Measurements from ENCODE around the gene CXCL14.
A peak's percentile ranks its signal among the peaks of the same experiment; 100 is the strongest.
"Not testable (repeated sequence)": the region's sequence is repeated elsewhere in the genome, so short reads cannot be mapped to it uniquely, and the experiment has no call there.

CXCL14 gene

DNA sequence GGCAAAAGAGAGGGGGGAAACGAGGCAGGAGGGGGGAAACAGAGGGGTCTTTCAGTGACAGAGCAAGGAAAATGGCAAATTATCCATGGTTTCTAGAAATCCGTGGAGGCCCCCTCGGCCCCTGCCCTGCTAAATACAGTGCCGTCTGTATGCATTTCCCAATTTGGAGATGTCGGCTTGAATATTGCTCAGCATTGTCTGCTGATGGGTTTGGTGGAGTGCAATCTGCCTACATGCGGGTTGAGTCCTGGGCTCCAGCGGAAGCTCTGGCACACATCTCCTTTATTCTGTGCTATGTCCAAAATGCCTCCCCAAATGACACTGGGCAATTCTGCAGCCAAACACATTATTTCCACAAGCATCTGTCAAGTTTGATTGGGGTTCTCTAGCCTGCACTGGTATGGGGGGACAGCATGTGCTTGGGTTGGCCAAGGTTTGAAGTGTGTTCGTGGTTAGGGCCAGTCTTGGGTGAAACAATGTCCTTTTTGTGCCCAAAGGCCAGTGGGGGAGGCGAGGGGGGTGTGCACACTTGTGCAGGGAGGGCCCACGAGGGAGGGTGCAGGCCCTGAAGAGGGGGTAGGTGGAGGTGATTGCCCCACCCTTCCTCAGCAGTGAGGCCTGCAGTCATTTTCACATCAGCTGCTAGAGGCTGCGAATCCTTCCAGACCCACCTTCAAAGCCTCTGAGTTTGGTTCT lies 36.8 kb downstream of the CXCL14 start:
- no peak for DNase-seq

GRCh38 chr5:135539430-135540005 lies 39.3 kb downstream of the CXCL14 start:
- no peak for DNase-seq

- DNase-seq = no peak
Measured at GRCh38 chr5:135538261-135538660, 40.5 kb downstream of the CXCL14 start.

DNA sequence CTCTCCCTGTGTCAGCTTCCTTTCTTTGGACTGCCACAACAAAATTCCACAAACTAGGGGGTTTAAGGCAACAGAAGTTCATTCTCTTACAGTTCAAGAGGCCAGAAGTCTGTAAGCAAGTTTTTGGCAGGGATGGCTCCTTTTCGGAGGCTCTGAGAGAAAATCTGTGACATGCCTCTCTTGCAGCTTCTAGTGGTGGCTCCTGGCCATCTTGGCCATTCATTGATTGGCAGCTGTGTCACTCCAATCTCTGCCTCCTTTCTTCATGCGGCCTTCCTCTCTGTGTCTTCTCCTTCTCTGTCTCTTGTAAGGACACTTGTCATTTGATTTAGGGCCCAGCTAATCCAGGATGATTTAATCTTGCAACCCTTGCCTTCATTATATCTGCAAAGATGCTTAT lies 41.0 kb downstream of the CXCL14 start:
- DNase-seq = no peak

- no peak for DNase-seq
Measured at GRCh38 chr5:135537271-135537670, 41.5 kb downstream of the CXCL14 start.

- DNase-seq = peak; percentile 87
Measured at GRCh38 chr5:135535820-135536801, 42.7 kb downstream of the CXCL14 start, which contains the start of gene NEUROG1. NEUROG1 (minus strand) TSS chr5:135535964; CDS start chr5:135535690, 274 bp downstream.

- peak; percentile 76 for DNase-seq
Measured at GRCh38 chr5:135535420-135535819, 43.4 kb downstream of the CXCL14 start.

GRCh38 chr5:135534609-135535419 lies 44.0 kb downstream of the CXCL14 start:
- DNase-seq = peak; percentile 56

DNA sequence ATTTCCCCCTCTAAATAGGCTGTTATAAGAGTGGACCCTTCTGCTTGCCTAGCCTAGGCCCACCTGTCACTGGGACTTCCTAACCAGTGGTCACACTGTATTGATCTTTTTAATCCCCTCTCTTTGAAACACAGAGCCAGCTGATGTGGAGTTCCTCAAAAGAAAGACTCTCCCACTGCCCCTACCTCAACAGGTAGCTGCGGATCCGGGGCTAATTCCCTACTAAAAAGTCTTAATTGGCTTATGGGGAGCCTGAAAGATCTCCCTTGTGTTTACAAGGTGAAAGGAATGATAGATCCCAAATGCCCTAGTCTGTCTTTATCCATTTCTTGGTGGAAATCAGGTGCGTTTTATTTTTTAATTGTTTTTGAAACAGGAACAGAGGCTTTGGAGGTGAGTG lies 45.0 kb downstream of the CXCL14 start:
- DNase-seq = no peak

DNA sequence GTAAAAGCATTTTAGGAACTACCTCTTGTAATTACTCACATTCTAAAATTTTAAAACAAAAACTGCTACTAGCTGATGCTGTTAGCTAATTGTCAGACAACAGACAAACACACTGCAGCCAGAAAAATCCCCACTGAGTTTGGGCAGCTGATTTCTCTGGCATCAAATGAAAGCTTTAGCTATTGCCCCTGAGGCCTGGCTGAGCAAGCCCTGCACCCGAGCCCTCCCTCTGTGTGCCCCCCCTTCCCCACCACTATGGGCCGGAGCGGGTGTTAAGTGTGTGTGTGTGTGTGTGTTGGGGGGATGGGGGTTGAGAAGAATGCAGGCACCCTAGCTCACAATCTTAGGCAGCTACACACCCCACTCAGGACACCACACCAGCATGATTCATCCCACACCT lies 45.5 kb downstream of the CXCL14 start:
- DNase-seq = no peak

GRCh38 chr5:135529576-135529975 lies 49.2 kb downstream of the CXCL14 start:
- not testable (repeated sequence) for DNase-seq

DNA sequence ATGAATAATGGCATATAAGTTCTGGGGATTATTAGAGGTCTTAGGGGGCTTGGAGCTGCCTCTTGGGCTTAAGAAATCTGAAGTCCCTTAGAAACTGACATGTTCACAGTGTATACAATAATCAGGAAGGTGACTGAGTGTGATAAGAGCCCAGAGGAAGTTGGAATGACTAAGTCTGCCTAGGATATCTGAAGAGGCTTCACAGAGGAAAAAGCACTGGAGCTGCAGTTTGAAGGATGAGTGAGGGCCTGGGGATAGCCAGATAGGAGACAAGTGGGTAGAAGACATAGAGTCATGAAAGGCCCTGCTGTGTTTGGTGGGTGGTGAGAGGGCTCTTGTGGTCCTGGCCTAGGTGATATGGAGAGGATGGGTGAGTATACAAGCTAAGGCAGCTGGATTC lies 51.9 kb downstream of the CXCL14 start:
- DNase-seq = no peak

DNA sequence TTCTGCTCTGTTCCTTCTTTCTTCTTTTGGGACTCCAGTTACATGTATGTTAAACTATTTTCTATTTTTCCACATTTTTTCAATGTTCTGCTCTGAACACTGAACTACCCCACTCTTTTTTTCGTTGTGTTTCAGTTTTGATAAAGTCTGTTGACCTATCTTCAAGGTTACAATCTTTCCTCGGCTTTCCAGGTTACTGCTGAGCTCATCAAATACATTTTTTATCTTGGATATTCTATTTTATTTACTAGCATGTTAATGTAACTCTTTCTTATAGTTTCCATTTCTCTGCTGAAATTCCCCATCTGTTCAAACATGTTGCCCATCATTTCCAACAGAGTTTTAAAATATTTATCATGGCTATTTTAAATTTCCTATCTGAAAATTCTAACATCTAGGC lies 56.8 kb downstream of the CXCL14 start:
- DNase-seq = no peak

Measured in retina (tissue), 1 donor.